Activated naive CD4-positive, alpha-beta T cell treated with anti-CD3 and anti-CD28 coated beads, Interleukin-2, amount 10 ng/mL, durations not matched to agents 7 days and 5 days (primary cell): ENCODE measurements around the gene RASAL2.

Experiments used
- CTCF ChIA-PET: fragments of 350-600 bp; sonication (Branson Sonifier 250); formaldehyde crosslinking; loops from one replicate; lab custom pipeline; 2021; ENCODE audit warnings: antibody characterized with exemption; lab: Charles Lee
- DNase-seq: peaks from one replicate; pipeline ENCODE4 v3.0.0-alpha.2; 2020
- H3K27ac Mint-ChIP-seq: one replicate; pipeline ENCODE4 v1.8.0; 2021; ENCODE audit warnings: mild to moderate bottlenecking, moderate library complexity, mixed read lengths
- H3K27me3 Mint-ChIP-seq: one replicate; pipeline ENCODE4 v1.8.0; 2021; ENCODE audit warnings: mild to moderate bottlenecking, mixed read lengths
- H3K36me3 Mint-ChIP-seq: one replicate; pipeline ENCODE4 v1.8.0; 2021; ENCODE audit warnings: mixed read lengths
- H3K4me1 Mint-ChIP-seq: one replicate; pipeline ENCODE4 v1.8.0; 2021; ENCODE audit warnings: mixed read lengths
- H3K4me3 Mint-ChIP-seq: one replicate; pipeline ENCODE4 v1.8.0; 2021; ENCODE audit warnings: mild to moderate bottlenecking, moderate library complexity, mixed read lengths
- H3K9me3 Mint-ChIP-seq: one replicate; pipeline ENCODE4 v1.8.0; 2021; ENCODE audit warnings: mixed read lengths

RASAL2 gene

DNA sequence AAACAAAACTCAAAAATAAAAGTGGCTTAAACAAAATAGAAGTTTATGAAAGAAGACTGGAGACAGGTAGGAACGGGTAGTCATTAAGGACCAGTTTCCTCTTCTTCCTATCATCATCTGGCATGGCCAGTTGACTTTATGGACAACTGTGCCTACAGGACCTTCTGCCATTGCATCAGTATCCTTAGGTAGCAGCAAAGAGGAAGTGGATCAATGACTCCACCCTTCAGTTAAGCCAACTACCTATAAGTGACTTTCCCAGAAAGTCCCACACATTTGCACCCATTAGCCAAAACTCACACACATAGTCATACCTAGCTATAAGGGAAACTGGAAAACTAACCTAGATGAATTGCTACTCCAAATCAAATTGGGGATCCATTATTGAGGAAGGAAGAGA is 51.7 kb downstream of the RASAL2 start:
- no peaks in the 10 kb centered on the region for H3K9me3 Mint-ChIP-seq

DNA sequence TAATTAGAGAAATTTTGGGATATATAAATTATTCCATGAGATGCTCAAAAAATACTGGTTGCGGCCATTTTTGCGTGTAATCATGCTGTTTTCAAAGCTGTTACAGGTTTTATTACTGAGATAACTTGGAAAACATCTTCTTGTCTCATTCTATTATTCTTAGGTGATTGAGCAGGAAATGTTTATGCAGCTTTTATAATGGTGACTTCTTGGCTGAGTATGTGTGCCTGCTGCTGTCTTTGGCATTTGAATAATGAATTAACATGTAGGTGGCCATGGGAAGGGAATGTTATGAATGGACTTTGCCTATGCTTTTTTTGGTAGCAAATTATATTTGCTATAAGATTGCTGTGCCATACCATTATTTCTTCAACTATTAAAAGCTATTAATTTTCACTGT is 52.5 kb downstream of the RASAL2 start:
- Mint-ChIP-seq H3K4me1 (no peaks in the 10 kb centered on the region), H3K27me3 (no peaks in the 10 kb centered on the region), H3K36me3 (no peaks in the 10 kb centered on the region), H3K9me3 (no peaks in the 10 kb centered on the region), H3K27ac (no peak overlapping the region), H3K4me3 (no peak overlapping the region)
- no peak for DNase-seq
- CTCF ChIA-PET, result no interaction called here

More for the DNA sequence above, 51.7 kb downstream of the RASAL2 start:
- DNase-seq, result no peak
- H3K27me3 Mint-ChIP-seq, result no peaks in the 10 kb centered on the region
- no peaks in the 10 kb centered on the region for H3K4me1 Mint-ChIP-seq
- CTCF ChIA-PET, result no interaction called here
- H3K27ac Mint-ChIP-seq, result no peak overlapping the region
- H3K4me3 Mint-ChIP-seq, result no peak overlapping the region
- H3K36me3 Mint-ChIP-seq, result no peaks in the 10 kb centered on the region

DNA sequence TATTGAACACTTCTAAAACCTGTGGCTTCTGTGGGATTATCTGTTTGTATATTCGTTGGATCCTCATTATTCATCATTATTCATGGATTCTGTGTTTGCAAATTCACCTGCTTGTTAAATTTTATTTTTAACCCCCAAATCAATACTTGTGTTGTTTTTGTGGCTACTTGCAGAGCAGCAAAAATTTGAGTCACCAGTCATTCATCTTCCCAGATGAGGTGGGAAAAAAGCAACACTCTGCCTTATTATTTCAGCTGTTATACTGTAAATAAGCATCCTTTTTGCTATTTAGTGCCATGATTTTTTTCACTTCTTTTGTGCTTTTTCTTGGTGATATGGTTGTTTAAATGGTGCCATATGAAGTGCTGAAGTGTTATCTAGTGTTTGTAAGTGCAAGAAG is 56.7 kb downstream of the RASAL2 start:
- DNase-seq, result no peak
- H3K27me3 Mint-ChIP-seq, result no peaks in the 10 kb centered on the region
- H3K36me3 Mint-ChIP-seq, result no peaks in the 10 kb centered on the region
- no peak overlapping the region for H3K4me3 Mint-ChIP-seq
- CTCF ChIA-PET, result no interaction called here
- H3K9me3 Mint-ChIP-seq, result no peaks in the 10 kb centered on the region
- no peak overlapping the region for H3K27ac Mint-ChIP-seq
- no peaks in the 10 kb centered on the region for H3K4me1 Mint-ChIP-seq

DNA sequence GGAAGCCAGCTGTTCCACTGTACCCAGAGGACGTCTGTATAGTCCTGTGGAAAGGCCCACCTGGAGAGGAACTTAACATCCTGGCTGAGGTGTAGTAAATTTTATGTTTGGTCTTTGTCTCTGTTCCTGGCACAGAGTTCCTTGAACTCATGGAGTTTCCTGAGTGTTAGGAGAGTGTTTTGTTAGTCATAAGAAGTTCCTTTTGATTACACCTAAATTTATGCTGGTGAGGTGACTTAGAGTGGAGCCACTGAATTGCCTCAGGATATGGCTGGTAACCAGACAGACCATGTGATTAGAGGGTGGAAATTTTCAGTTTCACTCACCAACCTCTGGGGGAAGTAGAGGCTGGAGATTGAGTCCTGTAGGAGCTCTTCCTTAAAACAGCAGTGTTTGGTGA is 57.9 kb downstream of the RASAL2 start:
- no peak overlapping the region for H3K4me3 Mint-ChIP-seq
- H3K36me3 Mint-ChIP-seq, result no peaks in the 10 kb centered on the region
- H3K9me3 Mint-ChIP-seq, result no peaks in the 10 kb centered on the region
- H3K27me3 Mint-ChIP-seq, result no peaks in the 10 kb centered on the region
- H3K27ac Mint-ChIP-seq, result no peak overlapping the region
- CTCF ChIA-PET, result no interaction called here
- DNase-seq, result no peak
- H3K4me1 Mint-ChIP-seq, result no peaks in the 10 kb centered on the region

DNA sequence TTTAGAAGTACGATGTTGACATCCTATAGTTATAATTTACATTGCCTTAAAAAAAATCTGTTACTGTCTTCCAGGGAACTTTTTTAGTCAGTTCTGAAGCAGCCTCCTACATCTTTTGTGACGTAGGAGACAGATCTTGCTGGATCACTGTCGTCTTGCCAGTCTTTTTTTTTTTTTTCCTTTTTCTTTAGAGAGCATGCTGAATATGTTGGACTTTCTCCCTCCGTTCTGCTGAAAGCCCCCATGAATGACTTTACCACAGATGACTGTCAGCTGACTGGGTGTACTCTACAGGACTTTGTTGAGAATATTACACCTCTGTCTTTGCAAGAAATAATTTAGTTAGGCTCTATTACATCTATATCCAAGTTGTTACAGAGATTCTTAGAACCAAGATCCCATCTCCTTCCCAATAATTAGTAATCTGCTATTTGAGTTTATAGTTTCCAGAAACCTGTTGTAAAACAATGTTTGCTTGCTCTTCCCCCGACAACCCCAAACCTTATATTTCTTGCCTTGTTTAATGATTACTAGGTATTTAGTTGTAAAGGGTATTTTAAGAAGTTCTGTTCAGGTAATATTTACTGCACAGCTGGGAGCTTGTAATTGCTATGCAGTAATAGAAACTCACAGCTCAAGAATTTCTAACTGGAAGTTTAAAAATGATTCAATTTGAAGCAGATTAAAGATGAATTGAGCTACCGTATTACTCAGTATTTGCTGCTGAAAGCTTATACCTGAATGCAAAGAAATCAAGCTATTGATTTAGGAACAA is 61.8 kb downstream of the RASAL2 start:
- H3K9me3 Mint-ChIP-seq, result no peaks in the 10 kb centered on the region
- H3K4me3 Mint-ChIP-seq, result no peak overlapping the region
- no peaks in the 10 kb centered on the region for H3K27me3 Mint-ChIP-seq
- H3K4me1 Mint-ChIP-seq, result no peaks in the 10 kb centered on the region
- no peak overlapping the region for H3K27ac Mint-ChIP-seq
- DNase-seq, result no peak
- no peaks in the 10 kb centered on the region for H3K36me3 Mint-ChIP-seq
- CTCF ChIA-PET, result no interaction called here

DNA sequence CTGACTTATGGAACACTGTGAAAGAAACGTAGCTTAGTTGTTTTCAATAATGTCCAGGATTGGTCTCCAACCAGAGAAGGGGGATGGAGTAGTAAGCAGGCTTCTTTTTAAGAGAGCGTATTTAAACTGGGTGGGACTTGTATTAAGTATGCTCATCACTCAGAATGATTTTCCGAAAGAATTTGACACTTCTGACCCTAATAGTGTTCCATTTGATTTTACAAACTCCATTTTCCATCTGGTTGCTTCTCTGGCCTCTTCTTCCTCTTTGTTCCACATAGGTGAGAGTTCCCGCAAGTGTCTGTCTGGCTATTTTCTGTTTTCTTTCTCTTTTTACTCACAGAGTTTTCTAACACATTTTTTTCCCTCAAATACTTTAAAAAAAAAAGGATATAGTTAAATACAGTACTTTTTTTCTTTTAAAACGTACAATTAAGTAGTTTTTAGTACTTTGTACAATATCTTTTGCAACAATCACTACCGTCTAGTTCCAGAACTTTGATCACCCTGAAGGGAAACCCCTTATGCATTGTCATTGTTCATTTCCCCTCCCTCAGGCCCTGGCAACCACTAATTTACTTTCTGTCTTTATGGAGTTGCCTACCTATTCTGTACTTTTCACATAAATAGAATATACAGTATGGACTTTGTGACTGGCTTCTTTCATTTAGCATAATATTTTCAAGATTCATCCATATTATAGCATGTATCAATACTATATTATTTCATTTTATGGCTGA is 67.0 kb downstream of the RASAL2 start:
- no peak for DNase-seq

DNA sequence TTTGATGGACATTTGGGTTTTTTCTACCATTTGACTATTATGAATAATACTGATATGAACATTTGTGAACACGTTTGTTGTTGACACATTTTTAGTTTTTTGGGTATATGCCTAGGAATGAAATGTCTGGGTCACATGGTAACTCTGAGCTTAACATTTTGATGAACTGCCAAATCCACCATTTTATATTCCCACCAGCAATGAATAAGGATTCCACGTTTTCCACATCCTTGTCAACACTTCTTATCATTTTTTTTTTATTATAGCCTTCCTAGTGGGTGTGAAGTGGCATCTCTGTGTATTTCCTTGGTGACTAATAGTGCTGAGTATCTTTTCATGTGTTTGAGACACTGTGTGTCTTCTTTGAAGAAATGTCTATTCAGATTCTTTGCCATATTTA is 67.6 kb downstream of the RASAL2 start:
- CTCF ChIA-PET, result no interaction called here
- H3K27ac Mint-ChIP-seq, result no peak overlapping the region
- H3K27me3 Mint-ChIP-seq, result no peaks in the 10 kb centered on the region
- no peaks in the 10 kb centered on the region for H3K4me1 Mint-ChIP-seq
- no peak overlapping the region for H3K4me3 Mint-ChIP-seq
- DNase-seq, result no peak
- H3K36me3 Mint-ChIP-seq, result no peaks in the 10 kb centered on the region
- peaks cover 2% of the 10 kb centered on the region for H3K9me3 Mint-ChIP-seq

More for the DNA sequence above, 67.0 kb downstream of the RASAL2 start:
- Mint-ChIP-seq H3K4me3 (no peak overlapping the region), H3K4me1 (no peaks in the 10 kb centered on the region), H3K27ac (no peak overlapping the region), H3K9me3 (peaks cover 2% of the 10 kb centered on the region), H3K27me3 (no peaks in the 10 kb centered on the region), H3K36me3 (no peaks in the 10 kb centered on the region)
- CTCF ChIA-PET, result no interaction called here

DNA sequence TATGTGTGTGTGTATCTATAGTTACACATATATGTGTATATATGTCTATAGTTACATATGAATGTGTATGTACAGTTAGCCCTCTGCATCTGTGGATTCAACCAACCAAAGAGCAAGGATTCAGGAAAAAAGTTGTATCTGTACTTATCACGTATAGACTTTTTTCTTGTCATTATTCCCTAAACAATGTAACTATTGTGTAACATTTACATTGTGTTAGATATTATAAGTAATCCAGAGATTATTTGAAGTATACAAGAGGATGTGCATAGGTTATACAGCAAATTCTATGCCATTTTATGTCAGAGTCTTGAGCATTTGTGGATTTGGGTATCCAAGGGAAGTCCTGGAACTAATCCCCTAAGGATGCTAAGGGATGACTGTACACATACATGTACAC is 71.3 kb downstream of the RASAL2 start:
- peaks cover 2% of the 10 kb centered on the region for H3K9me3 Mint-ChIP-seq
- no peak overlapping the region for H3K4me3 Mint-ChIP-seq
- H3K27me3 Mint-ChIP-seq, result no peaks in the 10 kb centered on the region
- no peaks in the 10 kb centered on the region for H3K36me3 Mint-ChIP-seq
- H3K4me1 Mint-ChIP-seq, result no peaks in the 10 kb centered on the region
- CTCF ChIA-PET, result no interaction called here
- no peak for DNase-seq
- no peak overlapping the region for H3K27ac Mint-ChIP-seq

DNA sequence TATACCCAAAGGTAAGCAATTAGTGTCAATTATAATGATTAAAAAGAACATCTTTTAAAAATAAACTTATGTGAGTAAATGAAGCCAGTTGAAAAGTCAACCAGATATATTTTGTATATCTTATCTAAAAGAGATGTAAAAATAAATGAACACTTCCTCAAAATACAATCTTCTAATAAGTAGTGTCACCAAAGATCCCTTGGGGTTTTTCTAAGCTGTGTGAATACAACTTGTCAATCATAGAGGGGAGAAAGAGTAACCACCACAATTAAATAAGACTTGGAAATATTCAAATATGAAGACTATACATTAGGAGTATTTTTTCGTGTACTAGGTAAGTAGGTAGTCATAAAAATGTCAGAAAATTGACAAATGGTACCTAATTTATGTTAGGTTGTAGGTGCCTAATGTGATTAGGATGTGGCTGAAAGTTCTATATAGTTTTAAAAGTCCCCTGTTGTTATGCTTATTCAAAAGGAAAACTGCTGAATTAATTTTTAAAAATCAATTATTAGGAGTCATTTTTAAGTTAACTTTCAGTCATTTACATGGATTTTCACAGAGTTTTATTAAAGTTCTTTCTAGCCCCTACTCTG is 72.6 kb downstream of the RASAL2 start:
- Mint-ChIP-seq H3K4me1 (no peaks in the 10 kb centered on the region), H3K27ac (no peak overlapping the region), H3K27me3 (no peaks in the 10 kb centered on the region), H3K9me3 (peaks cover 2% of the 10 kb centered on the region), H3K36me3 (no peaks in the 10 kb centered on the region), H3K4me3 (no peak overlapping the region)
- CTCF ChIA-PET, result no interaction called here
- DNase-seq, result no peak

DNA sequence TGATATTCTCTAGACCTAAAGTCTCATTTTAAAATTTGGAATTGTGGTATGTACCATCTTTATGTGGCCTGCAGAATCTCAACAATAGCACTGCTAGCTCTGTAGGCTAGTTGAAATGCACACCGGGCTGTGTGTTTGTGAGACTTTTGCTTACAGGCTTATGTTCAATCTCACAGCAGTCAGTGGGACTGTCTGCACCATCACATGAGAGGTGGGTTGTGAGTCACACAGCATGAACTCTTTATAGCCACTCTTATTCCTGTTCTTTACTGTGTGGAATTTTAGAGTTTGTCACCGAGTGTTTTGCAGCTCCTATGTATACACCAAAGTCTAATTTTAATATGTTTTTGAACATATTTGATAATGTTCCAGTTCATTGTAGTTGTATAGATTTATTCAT is 74.6 kb downstream of the RASAL2 start:
- CTCF ChIA-PET, result no interaction called here
- Mint-ChIP-seq H3K4me3 (no peak overlapping the region), H3K36me3 (no peaks in the 10 kb centered on the region), H3K27me3 (no peaks in the 10 kb centered on the region), H3K27ac (no peak overlapping the region), H3K9me3 (no peaks in the 10 kb centered on the region), H3K4me1 (no peaks in the 10 kb centered on the region)
- DNase-seq, result no peak

DNA sequence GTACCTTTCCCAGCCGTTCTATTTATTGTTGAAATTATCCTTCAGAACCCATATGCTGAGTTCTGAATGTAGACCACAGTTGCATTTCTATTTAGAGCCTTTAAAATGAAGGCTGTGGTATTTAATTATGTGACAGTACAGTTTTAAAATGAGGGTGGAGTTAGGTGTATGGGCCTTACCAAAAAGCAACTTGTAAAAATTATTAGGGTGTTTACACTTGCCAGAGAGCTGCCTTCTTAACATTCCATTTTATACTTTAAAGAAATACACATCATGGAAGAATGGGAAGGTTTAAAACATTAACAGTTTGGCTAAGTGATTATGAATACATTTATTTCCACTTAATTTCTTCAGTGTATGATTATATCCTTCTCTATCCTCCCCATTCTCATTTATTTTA is 75.7 kb downstream of the RASAL2 start:
- Mint-ChIP-seq H3K9me3 (no peaks in the 10 kb centered on the region), H3K4me3 (no peak overlapping the region), H3K36me3 (no peaks in the 10 kb centered on the region), H3K27ac (no peak overlapping the region), H3K4me1 (no peaks in the 10 kb centered on the region), H3K27me3 (no peaks in the 10 kb centered on the region)
- no peak for DNase-seq
- CTCF ChIA-PET, result no interaction called here

DNA sequence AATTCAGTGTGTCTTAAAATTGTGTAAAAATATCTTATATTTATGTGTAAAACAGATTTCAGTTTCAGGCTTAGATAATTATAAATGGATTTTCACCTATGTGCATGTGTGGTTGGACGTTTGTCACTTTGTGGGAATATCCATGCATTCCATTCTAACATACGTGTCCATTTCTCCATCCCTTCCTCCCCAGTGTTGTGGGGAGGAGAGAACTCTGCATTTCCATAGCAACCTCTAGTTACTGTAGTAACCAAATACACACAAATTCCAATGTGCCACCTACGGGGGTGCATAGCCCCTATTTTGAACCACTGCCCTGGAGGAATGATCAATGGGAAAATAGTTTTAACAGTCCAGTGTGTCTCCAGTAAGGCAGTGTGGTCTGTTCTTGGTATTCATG is 79.0 kb downstream of the RASAL2 start:
- CTCF ChIA-PET, result no interaction called here
- no peak for DNase-seq
- Mint-ChIP-seq H3K4me3 (no peak overlapping the region), H3K27me3 (no peaks in the 10 kb centered on the region), H3K4me1 (no peaks in the 10 kb centered on the region), H3K27ac (no peak overlapping the region), H3K36me3 (no peaks in the 10 kb centered on the region), H3K9me3 (no peaks in the 10 kb centered on the region)

DNA sequence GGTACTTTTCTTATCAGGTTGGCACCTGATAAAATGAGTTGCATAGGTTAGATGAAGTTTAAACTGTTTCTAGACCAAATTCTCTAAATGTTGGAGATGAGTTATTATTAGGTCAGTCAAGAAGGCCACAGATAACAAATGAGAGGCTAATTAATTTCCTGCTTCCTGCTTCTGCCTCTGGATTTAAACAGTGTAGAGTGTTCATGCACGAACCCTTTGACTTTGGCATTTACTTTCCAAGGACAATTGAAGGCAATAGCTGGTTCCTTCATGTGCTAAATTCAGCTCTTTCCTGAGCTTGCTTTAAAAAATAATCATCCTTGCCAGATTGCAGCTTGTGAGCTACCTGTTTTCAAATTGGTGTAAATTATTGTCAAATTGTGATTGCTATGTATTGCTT is 80.6 kb downstream of the RASAL2 start:
- Mint-ChIP-seq H3K27me3 (no peaks in the 10 kb centered on the region), H3K4me3 (no peak overlapping the region), H3K9me3 (no peaks in the 10 kb centered on the region), H3K36me3 (no peaks in the 10 kb centered on the region), H3K4me1 (no peaks in the 10 kb centered on the region), H3K27ac (no peak overlapping the region)
- CTCF ChIA-PET, result no interaction called here
- DNase-seq, result no peak

DNA sequence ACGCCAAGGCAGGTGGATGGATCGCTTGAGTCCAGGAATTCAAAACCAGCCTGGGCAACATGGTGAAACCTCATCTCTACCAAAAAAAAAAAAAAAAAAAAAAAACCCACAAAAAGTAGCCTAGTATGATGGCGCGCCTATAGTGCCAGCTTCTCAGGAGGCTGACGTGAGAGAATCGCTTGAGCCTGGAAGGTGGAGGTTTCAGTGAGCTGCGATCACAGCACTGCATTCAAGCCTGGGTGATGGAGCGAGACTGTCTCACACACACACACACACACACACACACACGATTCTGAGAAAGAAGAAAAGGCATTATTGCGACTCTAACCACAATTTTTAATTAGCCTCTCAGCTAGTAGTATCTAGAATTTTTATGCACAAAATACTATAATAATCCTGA is 86.5 kb downstream of the RASAL2 start:
- no peaks in the 10 kb centered on the region for H3K27me3 Mint-ChIP-seq
- CTCF ChIA-PET, result interaction anchor here (0.8 kb wide), 1 partner anchor 31 kb away, joined by 3 read pairs; no protein-coding TSS in a partner anchor
- no peak overlapping the region for H3K4me3 Mint-ChIP-seq
- no peak for DNase-seq
- no peak overlapping the region for H3K27ac Mint-ChIP-seq
- H3K36me3 Mint-ChIP-seq, result no peaks in the 10 kb centered on the region
- no peaks in the 10 kb centered on the region for H3K9me3 Mint-ChIP-seq
- no peaks in the 10 kb centered on the region for H3K4me1 Mint-ChIP-seq

DNA sequence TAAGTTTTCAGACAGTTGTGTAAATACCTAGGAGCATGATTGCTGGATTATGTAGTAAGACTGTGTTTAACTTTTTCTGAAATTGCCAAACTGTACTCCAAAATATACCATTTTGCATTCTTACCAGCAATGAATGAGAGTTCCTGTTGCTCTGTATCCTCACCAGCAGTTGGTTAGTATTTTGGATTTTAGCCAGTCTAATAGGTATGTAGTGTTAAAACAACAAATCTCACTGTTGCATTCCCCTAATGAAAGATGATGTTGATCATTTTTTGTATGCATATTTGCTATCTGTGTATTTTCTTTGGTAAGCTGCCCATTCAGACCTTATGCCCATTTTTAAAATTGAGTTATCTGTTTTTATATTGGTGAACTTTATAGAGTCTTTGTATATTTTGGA is 89.9 kb downstream of the RASAL2 start:
- CTCF ChIA-PET, result no interaction called here
- DNase-seq, result no peak
- H3K4me1 Mint-ChIP-seq, result no peaks in the 10 kb centered on the region
- H3K36me3 Mint-ChIP-seq, result no peaks in the 10 kb centered on the region
- no peaks in the 10 kb centered on the region for H3K27me3 Mint-ChIP-seq
- H3K27ac Mint-ChIP-seq, result no peak overlapping the region
- H3K9me3 Mint-ChIP-seq, result peaks cover 1% of the 10 kb centered on the region
- H3K4me3 Mint-ChIP-seq, result no peak overlapping the region
